CD4-positive, alpha-beta T cell treated with Interleukin-17A for 1 hour (primary cell): Measurements from ENCODE around the gene STKLD1.
A peak's percentile ranks its signal among the peaks of the same experiment; 100 is the strongest.
"Not testable (repeated sequence)": the region's sequence is repeated elsewhere in the genome, so short reads cannot be mapped to it uniquely, and the experiment has no call there.

Experiments used
- DNase-seq: peaks from one replicate; pipeline ENCODE4 v3.0.0-alpha.2; 2020

STKLD1 gene

GRCh38 chr9:133389025-133389557 is 12.9 kb downstream of the STKLD1 start:
- no peak for DNase-seq

GRCh38 chr9:133389562-133389961 is 13.4 kb downstream of the STKLD1 start:
- DNase-seq = no peak

DNA sequence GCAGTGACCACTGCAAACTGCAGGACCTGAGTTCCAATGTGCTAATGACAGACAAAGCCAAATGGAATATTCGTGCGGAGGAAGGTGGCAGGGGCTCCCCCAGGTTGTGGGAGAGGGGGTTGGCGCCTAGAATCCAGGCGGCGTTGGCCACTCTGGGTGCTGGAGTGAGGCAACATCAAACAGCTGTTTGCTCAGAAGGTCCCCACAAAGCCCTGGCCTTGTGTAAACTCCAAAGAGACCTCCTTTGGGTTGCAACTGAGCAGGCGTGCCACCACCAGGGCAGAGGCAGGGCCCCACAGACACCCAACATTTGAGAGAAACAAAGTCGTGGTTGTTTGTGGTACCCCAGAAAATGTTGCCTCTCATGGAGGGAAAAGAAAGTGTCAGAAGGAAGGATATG is 14.5 kb downstream of the STKLD1 start:
- no peak for DNase-seq

DNA sequence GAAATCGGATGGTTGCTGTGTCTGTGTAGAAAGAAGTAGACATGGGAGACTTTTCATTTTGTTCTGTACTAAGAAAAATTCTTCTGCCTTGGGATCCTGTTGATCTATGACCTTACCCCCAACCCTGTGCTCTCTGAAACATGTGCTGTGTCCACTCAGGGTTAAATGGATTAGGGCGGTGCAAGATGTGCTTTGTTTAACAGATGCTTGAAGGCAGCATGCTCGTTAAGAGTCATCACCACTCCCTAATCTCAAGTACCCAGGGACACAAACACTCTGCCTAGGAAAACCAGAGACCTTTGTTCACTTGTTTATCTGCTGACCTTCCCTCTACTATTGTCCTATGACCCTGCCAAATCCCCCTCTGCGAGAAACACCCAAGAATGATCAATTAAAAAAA is 15.3 kb downstream of the STKLD1 start:
- not testable (repeated sequence) for DNase-seq

GRCh38 chr9:133392308-133392707 is 16.1 kb downstream of the STKLD1 start:
- DNase-seq = not testable (repeated sequence)

GRCh38 chr9:133393399-133393798 is 17.2 kb downstream of the STKLD1 start:
- DNase-seq = no peak

- DNase-seq = no peak
Observed at GRCh38 chr9:133394687-133395271, 18.6 kb downstream of the STKLD1 start.

- DNase-seq = no peak
Observed at GRCh38 chr9:133396952-133397351, 20.8 kb downstream of the STKLD1 start.

- no peak for DNase-seq
Observed at GRCh38 chr9:133397370-133397769, 21.2 kb downstream of the STKLD1 start.

- no peak for DNase-seq
Observed at GRCh38 chr9:133397895-133398294, 21.7 kb downstream of the STKLD1 start.

GRCh38 chr9:133400292-133400691 is 24.1 kb downstream of the STKLD1 start:
- no peak for DNase-seq

- DNase-seq = no peak
Observed at GRCh38 chr9:133401588-133401987, 25.4 kb downstream of the STKLD1 start.

DNA sequence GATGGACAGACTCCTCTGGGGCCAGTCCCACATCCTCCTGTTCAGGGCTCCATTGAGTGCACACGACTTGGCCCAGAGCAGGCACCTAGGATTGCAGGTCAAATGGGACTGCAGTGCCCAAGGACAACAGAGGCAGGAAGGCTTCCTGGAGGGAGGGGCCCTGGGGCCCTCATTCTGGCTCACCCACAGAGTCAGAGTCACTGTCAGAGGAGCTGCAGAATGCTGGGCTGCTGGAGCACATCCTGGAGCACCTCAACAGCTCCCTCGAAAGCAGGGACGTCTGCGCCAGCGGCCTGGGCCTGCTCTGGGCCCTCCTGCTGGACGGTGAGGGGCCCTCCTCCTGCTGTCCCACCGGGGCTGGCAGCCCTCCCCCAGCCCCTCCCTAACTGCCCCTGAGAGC is 26.5 kb downstream of the STKLD1 start:
- DNase-seq = no peak

DNA sequence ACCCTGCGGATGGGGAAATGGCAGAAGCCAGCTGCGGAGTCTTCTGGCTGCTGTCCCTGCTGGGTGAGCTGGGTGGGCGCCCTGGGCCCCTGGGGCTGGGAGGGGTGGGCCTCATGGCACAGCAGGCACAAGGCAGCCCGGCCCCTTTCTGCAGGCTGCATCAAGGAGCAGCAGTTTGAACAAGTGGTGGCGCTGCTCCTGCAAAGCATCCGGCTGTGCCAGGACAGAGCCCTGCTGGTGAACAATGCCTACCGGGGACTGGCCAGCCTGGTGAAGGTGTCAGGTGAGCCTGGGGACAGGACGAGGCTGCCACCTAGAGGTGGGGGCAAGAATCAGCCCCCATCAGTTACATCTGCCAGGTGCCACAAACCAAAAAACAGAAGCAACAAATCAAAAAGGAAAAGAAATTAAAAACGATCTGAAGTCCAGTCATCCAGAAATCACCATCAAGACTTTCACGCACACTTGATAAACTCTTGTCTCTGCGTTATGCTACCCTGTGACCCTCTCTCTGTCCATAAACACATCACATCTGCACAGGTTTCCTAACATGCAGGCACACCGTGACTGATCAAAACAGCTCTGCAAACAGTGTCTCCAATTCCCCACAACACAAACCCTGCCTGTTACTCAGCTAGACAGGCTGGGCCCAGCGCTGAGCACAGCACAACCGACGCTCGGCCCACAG is 27.7 kb downstream of the STKLD1 start:
- peak; percentile 69 for DNase-seq

- DNase-seq = no peak
Observed at GRCh38 chr9:133404454-133405002, 28.4 kb downstream of the STKLD1 start.

DNA sequence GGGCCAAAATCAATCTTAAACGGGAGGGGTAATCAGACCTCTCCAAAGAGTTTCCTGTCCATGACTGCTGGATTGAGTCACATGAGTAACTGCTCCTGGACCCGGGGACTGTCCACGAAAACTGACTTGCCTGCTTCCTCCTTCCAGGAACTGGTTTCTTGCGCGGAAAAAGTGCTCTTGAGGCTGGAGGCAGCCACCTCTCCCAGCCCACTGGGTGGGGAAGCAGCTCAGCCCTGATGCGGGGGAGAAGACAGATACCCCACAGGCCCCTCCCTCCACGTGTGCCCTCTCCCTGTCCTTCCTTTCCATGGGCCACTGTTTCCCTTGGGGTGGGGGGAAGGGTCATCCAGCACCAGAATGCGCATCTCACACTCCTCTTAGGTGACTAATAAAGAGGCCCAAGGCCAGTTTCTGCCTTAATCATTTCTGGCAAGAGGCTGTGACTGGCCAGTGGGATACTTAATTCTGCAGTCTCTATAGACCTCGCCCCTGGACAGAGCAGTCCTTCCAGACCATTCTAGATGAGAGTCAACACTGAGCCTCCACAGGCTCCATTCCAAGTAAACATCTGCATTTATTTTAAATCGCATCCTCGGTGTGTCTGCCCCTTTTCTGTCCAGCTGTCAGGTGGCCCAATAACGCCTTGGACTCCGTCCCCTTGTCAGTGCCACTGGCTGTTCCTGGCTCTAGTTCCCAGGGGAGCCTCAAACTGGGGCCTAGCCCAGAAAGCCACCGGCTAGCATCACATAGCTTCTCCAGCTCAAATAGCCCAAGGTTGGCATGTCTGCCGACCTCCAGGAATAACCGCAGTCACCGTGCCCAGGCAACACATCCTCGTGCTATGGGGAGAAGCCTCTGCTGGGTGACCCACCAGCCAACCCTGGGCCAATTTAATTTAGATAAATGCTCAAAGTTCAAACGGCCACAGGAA is 29.6 kb downstream of the STKLD1 start:
- DNase-seq = no peak

- peak; percentile 85 for DNase-seq
Observed at GRCh38 chr9:133406480-133407307, 30.5 kb downstream of the STKLD1 start.

GRCh38 chr9:133408042-133408441 is 31.9 kb downstream of the STKLD1 start:
- DNase-seq = no peak

DNA sequence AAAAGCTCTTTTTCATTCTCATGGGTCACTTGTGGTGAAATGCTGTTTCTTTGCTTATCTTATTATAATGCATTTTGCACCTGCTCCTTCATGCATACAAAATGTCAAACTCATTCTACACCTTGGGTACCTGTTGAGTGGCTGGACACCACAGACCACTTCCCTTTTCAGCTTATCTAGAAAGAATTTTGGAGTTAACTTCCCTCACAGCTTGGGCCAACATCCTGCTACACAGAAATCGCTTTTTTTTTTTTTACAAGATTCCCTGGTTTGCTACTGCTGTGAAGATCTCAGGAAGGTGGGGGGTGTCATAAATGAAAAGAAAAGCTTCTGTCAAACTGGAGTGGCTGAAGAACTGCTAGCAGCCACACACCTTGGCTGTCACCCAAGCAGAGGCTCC is 39.0 kb downstream of the STKLD1 start:
- no peak for DNase-seq

DNA sequence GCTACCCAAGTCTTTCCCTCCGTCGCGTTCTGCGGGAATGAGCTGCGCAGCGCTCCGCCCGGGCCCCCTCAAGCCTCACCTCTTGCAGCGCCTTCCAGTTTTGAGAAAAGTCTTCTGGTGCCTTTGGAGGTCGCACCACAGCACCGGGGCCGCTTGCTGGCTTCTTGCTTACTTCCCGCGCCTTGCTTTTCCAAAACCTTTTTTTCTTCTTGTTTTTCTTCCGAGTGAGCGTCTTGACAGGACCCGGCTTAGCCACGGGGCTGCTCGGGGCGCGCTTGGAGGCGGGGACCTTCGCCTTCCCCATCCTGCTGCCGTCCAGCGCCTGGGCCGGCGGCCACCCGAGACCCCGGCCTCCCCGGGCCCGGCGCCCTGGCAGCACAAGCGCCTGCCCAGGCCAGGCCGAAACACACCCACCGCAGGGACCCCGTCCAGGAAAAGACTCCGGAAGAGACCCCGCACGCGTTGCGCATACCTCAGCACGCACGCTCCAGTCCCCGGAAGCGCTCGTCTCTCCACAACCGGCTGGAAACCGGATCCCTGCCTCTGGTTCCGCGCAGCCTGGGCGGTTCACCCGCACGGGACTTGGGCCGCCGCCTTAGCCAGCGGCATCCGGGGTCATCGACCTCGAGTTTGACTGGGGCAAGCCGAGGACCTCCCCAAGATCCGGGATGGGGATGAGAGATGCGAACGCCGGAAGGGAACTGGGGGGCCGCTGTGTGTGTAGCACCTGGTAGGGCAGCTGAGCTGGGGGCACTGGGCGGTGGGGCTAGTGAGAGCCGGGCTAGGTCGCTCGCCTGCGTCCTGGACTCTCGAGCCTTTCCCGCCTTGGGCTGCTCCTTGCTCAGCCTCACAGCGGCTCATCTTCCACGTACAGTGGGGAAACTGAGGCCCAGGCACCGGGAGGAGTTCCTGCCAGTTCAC is 41.6 kb downstream of the STKLD1 start, which contains the start of gene REXO4:
Gene REXO4 (minus strand): TSS at position 470 of the 921 bp plus-strand sequence. CDS start 166 bp downstream, at position 304.
- DNase-seq = peak; percentile 88

- DNase-seq = no peak
Observed at GRCh38 chr9:133419005-133419404, 42.8 kb downstream of the STKLD1 start.
